Activated CD4-positive, CD25-positive, alpha-beta regulatory T cell (primary cell): ENCODE data around the gene PLEKHA6.

Source experiments
- DNase-seq, 4 experiments: peaks; one replicate each; lab custom pipeline; 2025; lab: John Stamatoyannopoulos, UW

The PLEKHA6 gene, protein sequence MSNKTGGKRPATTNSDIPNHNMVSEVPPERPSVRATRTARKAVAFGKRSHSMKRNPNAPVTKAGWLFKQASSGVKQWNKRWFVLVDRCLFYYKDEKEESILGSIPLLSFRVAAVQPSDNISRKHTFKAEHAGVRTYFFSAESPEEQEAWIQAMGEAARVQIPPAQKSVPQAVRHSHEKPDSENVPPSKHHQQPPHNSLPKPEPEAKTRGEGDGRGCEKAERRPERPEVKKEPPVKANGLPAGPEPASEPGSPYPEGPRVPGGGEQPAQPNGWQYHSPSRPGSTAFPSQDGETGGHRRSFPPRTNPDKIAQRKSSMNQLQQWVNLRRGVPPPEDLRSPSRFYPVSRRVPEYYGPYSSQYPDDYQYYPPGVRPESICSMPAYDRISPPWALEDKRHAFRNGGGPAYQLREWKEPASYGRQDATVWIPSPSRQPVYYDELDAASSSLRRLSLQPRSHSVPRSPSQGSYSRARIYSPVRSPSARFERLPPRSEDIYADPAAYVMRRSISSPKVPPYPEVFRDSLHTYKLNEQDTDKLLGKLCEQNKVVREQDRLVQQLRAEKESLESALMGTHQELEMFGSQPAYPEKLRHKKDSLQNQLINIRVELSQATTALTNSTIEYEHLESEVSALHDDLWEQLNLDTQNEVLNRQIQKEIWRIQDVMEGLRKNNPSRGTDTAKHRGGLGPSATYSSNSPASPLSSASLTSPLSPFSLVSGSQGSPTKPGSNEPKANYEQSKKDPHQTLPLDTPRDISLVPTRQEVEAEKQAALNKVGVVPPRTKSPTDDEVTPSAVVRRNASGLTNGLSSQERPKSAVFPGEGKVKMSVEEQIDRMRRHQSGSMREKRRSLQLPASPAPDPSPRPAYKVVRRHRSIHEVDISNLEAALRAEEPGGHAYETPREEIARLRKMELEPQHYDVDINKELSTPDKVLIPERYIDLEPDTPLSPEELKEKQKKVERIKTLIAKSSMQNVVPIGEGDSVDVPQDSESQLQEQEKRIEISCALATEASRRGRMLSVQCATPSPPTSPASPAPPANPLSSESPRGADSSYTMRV

DNA sequence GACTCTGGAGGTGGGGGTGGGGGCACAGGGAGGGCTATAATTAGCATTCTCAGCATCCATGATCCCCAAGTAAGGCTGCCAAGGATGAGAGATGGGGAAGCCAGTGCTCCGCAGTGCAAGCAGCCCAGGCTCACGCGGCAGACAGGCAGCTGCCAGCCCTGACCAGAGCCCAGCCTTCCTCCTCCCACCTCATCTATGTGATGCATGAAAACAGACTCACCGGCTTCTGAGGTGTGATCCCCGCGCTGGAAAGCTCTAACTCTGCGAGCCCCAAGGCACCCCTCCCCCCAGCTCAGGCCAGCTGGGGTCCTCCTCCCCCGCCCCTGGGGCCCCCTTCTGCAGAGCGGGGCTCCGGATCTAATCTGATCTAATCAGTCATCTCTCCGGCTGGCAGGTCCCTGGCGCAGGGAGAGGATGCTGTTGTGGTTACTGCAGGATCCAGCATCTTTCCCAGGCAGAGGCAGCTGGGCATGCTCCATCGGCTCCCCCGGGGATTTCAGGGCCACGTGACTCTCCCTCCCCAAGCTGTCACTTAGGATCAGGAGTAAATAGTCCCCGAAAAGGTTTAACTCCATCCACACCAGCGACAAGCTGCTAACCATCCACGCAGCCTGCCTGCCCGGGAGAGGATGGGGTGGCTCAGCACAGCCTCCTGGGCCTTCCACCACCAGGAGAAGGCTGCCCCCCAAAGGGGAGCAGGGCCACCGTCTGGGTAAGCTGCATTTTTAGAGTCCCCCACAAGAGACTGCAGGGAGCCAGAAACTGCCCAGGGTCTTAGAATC, at the start of gene PLEKHA6:
Gene PLEKHA6 (minus strand): TSS at position 456 of the 782 bp plus-strand sequence. CDS start 86,202 bp downstream, outside the sequence.
- no peak for DNase-seq

DNA sequence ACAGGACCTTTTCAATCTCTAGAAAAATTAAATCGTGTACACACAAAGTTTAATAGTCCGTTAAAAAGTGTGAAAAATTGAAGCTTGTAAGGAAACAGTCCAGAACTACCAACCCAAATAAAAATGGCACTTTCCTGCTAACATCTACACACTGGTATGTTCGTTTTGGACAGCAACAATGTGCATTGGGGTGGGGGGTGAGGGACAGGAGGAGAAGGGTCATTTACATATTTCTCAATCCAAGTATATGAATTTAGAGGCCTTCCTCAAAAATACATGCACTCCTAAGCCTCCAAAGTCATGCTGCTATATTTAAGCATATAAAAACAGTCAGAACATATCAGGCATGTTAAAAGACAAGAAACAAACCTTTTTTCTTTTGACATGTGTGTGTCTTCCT, 49.4 kb upstream of the PLEKHA6 start:
- no peak for DNase-seq

DNA sequence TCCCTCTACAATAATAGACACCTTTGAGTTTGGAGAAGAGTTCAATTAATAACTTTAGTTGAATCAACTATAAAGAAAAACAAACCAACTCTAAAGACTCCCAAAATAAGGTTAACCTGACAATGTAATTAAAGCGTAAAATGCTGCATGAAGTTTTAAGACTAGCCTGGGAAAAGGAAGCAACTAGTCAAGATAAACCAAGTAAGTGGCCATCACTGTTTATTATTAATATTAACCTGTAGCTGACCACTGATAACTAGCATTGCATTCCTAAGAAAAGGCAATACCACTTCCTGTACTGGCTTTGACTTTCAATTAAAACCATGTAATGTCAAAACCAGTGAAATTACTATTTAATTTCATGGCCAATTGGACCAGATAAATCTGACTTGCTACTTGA, 48.9 kb upstream of the PLEKHA6 start:
- DNase-seq, result no peak

DNA sequence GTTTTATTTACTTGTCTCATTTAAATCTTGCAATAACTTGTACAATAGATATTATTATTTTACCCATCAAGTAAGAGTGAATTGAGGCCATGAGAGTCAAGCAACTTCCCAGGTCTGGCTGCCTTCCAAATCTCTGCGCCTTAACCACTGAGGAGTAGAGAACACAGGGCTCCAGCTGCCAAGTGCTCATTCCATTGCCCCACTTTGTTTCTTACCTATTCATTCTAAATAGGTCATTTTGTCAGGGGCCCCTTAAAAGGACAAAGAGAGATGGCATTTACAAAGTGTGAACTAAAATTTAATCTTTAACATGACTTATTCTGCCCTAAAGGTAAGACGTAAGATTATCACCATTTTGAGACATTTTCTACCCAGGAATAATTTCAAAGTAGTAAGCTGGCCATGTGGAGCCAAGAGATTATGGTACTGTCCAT, 48.4 kb upstream of the PLEKHA6 start:
- DNase-seq, result no peak

DNA sequence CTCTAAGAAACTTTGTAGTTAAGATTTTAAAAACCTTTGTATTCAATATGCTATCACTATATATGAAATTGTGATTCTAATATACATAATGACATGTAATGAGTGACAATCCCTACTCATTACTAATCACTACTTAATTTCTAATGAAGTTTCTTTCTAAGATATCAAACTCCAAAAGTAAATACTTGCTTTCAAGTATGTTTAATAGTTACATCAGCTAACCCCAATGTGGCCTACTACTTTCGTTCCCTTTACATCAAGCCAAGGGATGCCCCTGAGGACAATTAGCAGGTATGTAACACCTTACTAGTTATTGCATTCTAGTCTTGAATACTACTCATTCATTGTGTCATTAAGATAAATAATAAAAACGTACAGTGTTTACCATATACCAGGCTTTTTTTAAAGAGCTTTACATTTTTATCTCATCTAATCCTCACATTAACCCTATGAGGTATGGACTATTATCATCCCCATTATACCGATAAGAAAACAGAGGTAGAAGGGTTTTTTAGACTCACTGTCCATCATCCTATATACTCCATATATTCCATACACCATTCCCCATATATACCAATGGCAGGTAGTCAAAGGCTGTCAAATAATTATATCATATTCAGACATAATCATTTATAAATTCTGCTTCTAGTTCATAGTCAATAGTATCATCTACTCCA, 47.7 kb upstream of the PLEKHA6 start:
- DNase-seq, result no peak

DNA sequence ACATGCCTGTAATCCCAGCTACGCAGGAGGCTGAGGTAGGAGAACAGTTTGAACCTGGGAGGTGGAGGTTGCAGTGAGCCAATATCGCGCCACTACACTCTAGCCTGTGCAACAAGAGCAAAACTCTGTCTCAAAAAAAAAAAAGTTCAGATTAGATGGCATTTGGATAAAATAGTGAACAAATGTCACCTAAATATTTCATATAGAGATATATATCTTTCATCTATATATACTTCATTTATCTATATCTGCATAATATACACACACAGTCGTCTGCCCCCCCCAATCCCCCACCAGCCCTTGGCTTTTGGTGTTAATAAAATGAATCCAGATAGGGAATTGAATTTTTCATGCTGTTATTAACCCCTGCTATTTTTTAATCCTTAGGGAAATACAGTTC, 46.9 kb upstream of the PLEKHA6 start:
- no peak for DNase-seq

DNA sequence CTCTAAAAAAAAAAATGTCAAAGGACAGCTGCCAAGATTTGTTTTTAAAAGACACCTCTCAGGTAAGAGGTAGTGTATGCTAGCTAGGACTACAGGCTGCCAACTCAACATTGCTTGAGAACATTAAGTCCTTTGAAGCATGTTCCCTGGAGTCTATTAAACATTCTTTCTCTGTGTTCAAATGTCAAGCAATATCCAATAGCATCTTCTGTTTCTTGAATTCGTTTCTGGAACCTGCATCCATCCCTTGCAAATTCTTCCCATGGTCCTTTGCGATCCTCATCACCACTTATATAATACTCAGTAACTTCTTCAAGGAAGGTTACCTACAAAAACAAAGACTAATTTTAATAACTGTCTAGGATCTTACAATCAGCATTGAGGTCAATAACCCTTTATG, 46.3 kb upstream of the PLEKHA6 start:
- no peak for DNase-seq

DNA sequence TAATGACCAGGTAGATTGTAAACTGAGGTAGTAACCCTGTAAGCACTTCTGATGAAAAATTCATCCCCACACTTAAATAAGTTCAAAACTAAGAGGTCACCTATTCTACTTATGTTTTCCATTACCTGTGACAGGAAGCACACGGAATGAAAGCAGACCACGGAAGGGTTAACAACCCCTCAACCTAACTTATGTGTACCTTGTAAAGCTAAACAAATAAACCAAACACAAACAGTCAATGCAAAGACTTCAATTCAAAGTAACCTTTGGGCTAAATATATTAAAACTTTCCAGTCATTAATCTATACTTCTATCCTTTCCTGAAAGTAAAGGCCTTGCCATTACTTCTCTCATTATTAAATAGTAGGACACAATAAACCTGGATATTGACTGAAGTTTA, 44.9 kb upstream of the PLEKHA6 start:
- no peak for DNase-seq

DNA sequence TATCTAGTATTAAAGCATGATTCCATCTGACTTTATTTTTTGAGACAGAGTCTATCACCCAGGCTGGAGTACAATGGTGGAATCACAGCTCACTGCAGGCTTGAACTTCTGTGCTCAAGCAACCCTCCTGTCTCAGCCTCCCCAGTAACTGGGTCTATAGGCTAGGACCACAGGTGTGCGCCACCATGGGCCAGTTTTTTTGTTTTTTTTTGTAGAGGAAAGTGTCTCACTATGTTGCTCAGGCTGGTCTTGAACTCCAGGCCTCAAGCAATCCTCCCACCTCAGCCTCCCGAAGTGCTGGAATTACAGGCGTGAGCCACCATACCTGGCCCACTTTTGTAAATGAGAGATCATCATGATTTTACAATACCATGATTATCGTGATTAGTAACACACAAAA, 42.7 kb upstream of the PLEKHA6 start:
- no peak for DNase-seq

DNA sequence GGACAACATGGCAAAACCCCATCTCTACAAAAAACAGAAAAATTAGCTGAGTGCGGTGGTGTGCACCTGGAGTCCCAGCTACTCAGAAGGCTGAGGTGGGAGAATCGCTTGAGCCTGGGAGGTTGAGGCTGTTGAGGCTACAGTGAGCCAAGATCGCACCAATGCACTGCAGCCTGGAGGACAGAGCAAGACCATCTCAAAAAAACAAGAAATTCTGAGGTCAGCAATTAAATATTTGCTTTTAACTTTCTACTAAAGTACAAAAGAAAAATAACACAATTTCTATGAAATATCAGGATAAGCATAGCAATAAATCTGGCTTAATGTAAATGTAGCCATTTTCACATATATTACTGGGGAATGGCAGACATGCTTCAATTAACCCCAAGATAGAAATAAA, 42.0 kb upstream of the PLEKHA6 start:
- no peak for DNase-seq

DNA sequence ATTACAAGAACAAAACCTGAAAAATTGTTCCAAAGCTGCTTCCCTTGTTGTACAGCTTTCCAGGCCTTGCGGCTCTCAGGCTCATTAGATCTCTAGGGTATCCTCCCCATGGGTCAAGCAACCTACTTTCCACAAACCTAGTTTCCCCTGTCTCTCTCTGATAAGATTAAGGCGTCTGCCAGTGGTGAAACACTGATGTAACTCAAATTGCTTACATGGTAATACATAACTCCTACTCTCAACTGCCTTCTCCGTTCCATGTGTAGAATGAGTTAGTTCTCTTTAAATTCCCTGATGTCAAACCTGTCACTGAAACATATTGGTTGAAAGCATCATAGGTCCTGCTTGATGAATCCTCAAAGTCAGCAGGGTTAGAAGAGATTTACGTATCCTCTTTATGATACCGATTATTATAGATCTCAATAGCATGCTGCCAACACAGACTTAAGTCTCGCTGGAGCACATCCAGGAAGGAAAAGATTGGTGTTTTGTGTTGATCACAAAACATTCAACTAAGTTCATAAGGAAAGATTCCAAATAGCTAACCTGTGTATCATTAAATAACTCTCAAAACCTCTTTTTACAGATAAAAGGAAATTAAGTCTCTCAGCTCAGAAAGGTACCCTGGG, 41.3 kb upstream of the PLEKHA6 start:
- no peak for DNase-seq

DNA sequence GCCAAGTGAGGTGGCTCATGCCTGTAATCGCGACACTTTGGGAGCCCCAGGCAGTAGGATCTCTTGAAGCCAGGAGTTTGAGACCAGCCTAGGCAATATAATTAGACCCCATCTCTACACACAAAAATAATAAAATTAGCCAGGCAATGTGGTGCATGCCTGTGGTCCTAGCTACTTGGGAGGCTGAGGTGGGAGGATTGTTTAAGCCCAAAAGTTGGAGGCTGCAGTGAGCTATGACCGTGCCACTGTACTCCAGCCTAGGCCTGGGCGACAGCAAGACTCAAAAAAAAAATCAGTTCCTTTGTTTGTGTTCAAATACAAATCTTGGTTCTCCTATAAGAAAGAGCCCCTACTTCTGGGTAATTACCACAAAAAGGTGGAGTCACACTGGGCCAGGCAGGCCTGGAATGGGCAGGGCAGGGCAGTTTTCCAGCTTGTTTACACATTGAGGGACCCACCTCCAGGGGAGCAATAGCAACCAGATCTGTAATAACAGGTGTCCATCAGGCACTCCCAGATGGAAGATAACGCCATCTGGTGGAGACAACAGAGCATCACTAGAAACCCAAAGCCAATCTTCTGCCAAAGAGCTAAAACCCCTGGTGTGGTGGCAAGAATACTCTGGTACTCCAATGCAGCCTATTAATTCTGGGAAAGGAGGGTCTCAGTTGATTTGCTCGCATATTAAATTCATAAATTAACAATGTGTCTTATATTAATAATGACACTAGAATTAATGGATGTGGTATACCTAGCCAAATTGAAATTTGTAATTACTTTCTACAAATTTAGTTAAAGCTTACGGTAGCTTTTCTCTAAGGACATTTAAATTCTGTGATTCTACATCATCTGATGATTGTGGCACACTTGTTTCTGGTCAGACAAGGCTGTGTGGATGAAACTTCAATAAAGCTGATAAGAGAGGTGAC, 38.7 kb upstream of the PLEKHA6 start:
- peak in 2 of 4 experiments; percentile 19 to 28 for DNase-seq

DNA sequence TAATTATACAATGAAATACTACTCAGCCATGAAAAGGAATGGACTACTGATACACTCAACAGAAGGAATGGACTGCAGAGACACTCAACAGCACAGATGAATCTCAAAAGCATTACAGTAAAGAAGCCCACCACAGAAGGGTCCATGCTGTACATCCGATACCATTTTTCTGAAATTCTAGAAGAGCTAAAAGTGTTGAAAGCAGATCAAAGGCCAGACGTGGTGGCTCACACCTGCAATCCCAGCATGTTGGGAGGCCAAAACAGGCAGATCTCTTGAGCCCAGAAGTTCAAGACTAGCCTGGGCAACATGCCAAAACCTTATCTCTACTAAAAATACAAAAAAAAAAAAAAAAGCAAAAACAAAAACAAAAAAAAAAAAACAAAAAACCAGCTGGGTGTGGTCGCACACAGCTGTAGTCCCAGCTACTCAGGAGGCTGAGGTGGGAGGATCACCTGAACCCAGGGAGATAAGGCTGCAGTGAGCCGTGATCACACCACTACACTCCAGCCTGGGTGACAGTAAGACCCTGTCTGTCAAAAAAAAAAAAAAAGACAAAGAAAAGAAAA, 36.4 kb upstream of the PLEKHA6 start:
- no peak for DNase-seq

DNA sequence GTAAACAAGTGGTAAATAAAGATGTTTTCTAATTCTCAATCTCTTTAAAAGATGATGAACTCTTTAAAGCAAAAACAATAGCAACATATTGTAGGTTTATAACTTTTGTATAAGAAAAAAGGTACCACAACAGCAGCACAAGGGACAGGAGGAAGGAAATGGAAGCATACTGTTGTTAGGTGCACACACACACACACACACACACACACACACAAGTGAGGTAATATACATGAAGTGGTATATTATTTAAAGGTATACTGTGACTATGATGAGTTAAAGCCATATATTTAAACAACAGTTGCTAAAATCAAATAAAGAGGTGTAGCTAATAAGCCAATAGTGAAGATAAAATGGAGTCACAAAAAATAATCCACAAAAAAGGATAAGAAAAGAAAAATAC, 31.9 kb upstream of the PLEKHA6 start:
- no peak for DNase-seq

DNA sequence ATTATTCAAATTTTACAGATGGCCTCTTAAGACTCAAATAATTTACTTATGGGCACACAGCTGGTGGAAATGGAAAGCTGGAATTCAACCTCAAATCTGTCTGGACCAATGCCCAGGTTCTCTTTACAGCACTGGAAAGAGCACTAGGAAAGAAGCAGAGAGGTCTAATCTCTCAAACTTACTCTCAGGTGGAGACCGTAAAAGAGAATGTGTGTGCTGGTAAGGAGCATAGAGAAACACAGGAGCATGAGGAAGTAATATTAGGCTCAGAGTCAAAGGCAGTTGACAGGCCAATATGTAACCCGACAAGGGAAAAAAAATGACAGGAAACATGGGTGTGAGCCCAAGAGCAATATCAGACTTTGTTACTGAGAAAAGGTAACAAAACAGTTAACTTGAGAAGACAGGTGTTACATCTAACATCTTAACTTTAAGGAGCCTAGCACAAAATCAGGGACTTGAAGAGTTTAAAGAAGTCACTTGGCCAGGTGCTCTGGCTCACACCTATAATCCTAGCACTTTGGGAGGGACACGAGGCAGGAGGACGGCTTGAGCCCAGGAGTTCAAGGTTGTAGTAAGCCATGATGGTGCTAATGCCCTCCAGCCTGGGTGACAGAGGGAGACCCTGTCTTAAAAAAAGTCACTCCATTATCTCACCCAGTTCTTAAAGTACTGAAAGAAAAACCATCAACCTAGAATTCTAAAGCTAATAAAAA, 31.2 kb upstream of the PLEKHA6 start:
- no peak for DNase-seq

DNA sequence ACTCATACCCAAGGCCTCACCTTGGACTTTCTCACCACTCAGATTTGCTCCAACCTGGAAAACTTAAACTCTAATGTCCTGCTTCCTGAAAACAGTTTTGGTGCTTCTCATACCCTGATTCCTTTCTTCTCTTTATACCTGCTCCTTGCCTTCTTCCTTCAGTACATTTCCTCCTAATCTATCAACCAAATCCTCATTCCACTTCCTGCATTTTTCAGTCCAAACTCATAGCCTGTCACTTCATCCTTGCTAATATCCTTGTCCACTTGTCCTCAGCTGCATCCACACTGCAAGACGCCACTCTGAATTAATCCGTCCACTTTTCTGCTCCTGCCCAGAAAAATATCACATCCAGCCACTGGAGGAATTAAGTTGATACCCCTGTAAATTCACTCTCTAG, 26.0 kb upstream of the PLEKHA6 start:
- no peak for DNase-seq

DNA sequence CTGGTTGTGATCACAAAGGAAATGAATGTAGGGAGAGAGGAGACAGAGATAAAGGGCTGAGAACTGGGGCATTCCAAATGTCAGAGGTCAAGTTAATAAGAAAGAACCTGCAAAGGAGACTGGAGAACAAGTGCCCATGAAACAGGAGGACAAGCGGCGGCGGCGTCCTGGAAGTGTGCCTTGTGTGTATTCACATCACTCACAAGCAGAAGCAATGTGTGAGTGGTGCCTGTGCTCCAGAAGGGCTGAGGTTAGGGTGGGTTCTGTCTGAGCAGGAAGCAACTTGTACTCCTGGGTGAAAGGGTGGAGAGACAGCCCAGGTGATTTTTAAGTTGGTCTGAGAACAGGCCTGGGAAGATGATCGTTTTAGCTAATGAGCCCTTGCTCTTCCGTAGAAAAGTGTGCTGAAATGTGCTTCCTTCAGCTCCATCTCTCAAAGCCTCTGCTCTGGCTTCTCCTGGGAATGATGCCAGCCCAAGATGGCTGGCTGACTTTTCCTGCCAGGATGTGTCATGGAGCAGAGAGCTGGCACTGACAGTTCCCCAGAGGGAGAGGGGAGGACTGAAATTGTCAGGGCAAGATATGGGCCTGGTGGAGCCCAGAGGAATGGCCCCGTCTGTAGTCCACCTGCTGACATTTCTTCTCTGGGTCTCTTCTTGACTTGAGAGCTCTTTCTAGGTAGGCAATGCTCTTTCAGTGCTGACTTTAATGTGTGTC, 25.1 kb upstream of the PLEKHA6 start:
- no peak for DNase-seq
